Measurements from ENCODE around the gene ANKRD52.

DNA sequence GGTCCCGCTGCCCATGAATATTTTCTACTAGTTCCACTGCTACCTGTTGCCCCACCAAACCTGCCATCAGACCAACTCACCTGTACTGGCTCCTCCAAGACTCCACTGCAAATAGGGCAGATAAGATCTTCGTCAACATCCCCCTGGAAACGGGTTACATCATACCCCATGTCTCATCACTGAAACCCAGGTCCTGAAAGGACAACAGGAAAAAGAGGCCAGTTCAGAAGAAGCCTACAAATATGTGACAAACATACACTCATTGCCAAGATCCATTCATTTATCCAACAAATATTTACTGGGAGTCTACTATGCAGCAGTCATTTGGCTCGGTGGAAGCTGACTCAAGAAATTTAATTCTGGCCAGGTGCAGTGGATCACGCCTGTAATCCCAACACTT is 44.3 kb downstream of the ANKRD52 start:
- TF ChIP-seq, protein P1, sequence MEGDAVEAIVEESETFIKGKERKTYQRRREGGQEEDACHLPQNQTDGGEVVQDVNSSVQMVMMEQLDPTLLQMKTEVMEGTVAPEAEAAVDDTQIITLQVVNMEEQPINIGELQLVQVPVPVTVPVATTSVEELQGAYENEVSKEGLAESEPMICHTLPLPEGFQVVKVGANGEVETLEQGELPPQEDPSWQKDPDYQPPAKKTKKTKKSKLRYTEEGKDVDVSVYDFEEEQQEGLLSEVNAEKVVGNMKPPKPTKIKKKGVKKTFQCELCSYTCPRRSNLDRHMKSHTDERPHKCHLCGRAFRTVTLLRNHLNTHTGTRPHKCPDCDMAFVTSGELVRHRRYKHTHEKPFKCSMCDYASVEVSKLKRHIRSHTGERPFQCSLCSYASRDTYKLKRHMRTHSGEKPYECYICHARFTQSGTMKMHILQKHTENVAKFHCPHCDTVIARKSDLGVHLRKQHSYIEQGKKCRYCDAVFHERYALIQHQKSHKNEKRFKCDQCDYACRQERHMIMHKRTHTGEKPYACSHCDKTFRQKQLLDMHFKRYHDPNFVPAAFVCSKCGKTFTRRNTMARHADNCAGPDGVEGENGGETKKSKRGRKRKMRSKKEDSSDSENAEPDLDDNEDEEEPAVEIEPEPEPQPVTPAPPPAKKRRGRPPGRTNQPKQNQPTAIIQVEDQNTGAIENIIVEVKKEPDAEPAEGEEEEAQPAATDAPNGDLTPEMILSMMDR (IDR thresholded peaks at IDR 0.05) = no peak
- TF ChIP-seq POLR2A (IDR thresholded peaks at IDR 0.05; ENCODE audit: low read depth) = no peak

Data from esophagus muscularis mucosa (tissue), 3 donors.